GM12878 (cell line): Measurements from ENCODE around the gene XDH.

Source experiments
- EP300 ChIP-seq, 2 experiments: fragments of 150-350 bp in 1 of 2; IDR thresholded peaks; 2 replicates each; pipeline ENCODE4 v1.6.1; 2011 to 2012; ENCODE audit warnings: low read depth in 2 of 2, low read length in 2 of 2, borderline replicate concordance in 1 of 2, improper control_type of control experiment in 1 of 2, inconsistent platforms in 1 of 2; ENCODE audit not compliant: control insufficient read depth in 1 of 2
- EZH2 ChIP-seq: IDR thresholded peaks from 2 replicates; pipeline ENCODE4 v1.6.1; 2012; ENCODE audit warnings: low read depth, mild to moderate bottlenecking, control low read depth, inconsistent platforms, low read length, borderline replicate concordance; ENCODE audit not compliant: control insufficient read depth
- MXI1 ChIP-seq: fragments of 150-350 bp; IDR thresholded peaks from 2 replicates; pipeline ENCODE4 v1.6.1; 2011; ENCODE audit warnings: low read depth, mild to moderate bottlenecking, inconsistent platforms, low read length, improper control_type of control experiment
- POLR2A ChIP-seq: IDR thresholded peaks from 2 replicates; pipeline ENCODE4 v1.6.1; 2011; ENCODE audit warnings: low read depth, mild to moderate bottlenecking, low read length
- POLR2AphosphoS5 ChIP-seq: IDR thresholded peaks from 2 replicates; pipeline ENCODE4 v1.6.1; 2011; ENCODE audit warnings: mild to moderate bottlenecking, low read length, inconsistent platforms
- SP1 ChIP-seq: IDR thresholded peaks from one replicate; pipeline ENCODE4 v1.6.1; 2011; ENCODE audit warnings: low read depth, low read length
- ZNF274 ChIP-seq: IDR thresholded peaks from one replicate; pipeline ENCODE4 v1.8.0; 2011; ENCODE audit not compliant: insufficient read length, insufficient read depth
- TF ChIP-seq, protein P1 (sequence below): fragments of 450-650 bp; formaldehyde crosslinking; IDR thresholded peaks from 2 replicates; pipeline ENCODE4 v1.5.0; 2022; ENCODE audit warnings: mild to moderate bottlenecking, missing genetic modification characterization
- TF ChIP-seq, protein P2 (sequence below): IDR thresholded peaks from 2 replicates; pipeline ENCODE4 v1.6.1; 2011; ENCODE audit warnings: low read depth, mild to moderate bottlenecking, low read length, moderate library complexity, borderline replicate concordance; ENCODE audit errors: extremely low read depth
- TF ChIP-seq, protein P3 (sequence below): fragments of 450-650 bp; IDR thresholded peaks from 2 replicates; pipeline ENCODE4 v1.6.1; 2016; ENCODE audit warnings: mild to moderate bottlenecking

DNA sequence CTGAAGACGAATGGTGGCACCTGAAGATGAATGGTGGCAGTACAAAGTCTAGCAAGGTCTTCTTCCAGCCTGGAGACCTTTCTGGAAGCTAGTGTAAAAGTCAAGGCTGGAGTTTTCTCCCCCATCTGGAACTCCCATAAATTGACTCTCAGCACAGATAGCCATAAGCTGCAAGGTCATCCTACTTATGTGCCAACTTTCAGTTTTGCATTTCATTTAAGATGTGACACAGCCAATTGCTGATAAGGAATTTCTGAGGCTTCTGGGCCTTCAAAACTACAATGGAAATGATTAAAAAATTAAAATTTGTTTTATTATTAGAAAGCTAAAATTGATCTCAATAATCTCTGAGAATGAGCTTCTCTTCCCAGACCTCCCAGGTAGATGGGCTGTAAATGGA lies 10.2 kb downstream of the XDH start:
- TF ChIP-seq EZH2 (no peak), EP300 (IDR thresholded peaks at IDR 0.05; ENCODE audit: borderline replicate concordance in 1 of 2, control insufficient read depth in 1 of 2, low read depth in 2 of 2, low read length in 2 of 2) (no peak), SP1 (no peak), MXI1 (no peak), POLR2AphosphoS5 (no peak), POLR2A (no peak), ZNF274 (no peak)
- TF ChIP-seq, protein P1, sequence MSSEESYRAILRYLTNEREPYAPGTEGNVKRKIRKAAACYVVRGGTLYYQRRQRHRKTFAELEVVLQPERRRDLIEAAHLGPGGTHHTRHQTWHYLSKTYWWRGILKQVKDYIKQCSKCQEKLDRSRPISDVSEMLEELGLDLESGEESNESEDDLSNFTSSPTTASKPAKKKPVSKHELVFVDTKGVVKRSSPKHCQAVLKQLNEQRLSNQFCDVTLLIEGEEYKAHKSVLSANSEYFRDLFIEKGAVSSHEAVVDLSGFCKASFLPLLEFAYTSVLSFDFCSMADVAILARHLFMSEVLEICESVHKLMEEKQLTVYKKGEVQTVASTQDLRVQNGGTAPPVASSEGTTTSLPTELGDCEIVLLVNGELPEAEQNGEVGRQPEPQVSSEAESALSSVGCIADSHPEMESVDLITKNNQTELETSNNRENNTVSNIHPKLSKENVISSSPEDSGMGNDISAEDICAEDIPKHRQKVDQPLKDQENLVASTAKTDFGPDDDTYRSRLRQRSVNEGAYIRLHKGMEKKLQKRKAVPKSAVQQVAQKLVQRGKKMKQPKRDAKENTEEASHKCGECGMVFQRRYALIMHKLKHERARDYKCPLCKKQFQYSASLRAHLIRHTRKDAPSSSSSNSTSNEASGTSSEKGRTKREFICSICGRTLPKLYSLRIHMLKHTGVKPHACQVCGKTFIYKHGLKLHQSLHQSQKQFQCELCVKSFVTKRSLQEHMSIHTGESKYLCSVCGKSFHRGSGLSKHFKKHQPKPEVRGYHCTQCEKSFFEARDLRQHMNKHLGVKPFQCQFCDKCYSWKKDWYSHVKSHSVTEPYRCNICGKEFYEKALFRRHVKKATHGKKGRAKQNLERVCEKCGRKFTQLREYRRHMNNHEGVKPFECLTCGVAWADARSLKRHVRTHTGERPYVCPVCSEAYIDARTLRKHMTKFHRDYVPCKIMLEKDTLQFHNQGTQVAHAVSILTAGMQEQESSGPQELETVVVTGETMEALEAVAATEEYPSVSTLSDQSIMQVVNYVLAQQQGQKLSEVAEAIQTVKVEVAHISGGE (CRISPR knock-in tag), result no peak
- TF ChIP-seq, protein P2, sequence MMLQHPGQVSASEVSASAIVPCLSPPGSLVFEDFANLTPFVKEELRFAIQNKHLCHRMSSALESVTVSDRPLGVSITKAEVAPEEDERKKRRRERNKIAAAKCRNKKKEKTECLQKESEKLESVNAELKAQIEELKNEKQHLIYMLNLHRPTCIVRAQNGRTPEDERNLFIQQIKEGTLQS, result no peak
- TF ChIP-seq, protein P3, sequence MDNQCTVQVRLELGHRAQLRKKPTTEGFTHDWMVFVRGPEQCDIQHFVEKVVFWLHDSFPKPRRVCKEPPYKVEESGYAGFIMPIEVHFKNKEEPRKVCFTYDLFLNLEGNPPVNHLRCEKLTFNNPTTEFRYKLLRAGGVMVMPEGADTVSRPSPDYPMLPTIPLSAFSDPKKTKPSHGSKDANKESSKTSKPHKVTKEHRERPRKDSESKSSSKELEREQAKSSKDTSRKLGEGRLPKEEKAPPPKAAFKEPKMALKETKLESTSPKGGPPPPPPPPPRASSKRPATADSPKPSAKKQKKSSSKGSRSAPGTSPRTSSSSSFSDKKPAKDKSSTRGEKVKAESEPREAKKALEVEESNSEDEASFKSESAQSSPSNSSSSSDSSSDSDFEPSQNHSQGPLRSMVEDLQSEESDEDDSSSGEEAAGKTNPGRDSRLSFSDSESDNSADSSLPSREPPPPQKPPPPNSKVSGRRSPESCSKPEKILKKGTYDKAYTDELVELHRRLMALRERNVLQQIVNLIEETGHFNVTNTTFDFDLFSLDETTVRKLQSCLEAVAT, result no peak
